Kidney epithelial cell (primary cell): ENCODE results near the gene DIO2. TPM values are rescaled to one million over a fixed set of nuclear protein-coding genes. Genes with fewer than 3 reads are reported as not detected.

Experiments
- DNase-seq: peaks from one replicate; pipeline ENCODE4 v3.0.0-alpha.2; 2010; ENCODE audit warnings: low read depth
- H3K27me3 ChIP-seq: 2 replicates; pipeline ENCODE4 v1.6.0; 2011; ENCODE audit warnings: low read length; ENCODE audit not compliant: control insufficient read depth, insufficient read depth
- H3K36me3 ChIP-seq: 2 replicates; pipeline ENCODE4 v1.5.1; 2011; ENCODE audit warnings: low read length; ENCODE audit not compliant: control insufficient read depth, insufficient read depth
- H3K4me3 ChIP-seq: 2 replicates; pipeline ENCODE4 v1.5.1; 2011; ENCODE audit warnings: low read depth, mild to moderate bottlenecking, control low read depth, low read length
- CTCF ChIP-seq: IDR thresholded peaks from 2 replicates; pipeline ENCODE4 v1.5.1; 2011; ENCODE audit warnings: mild to moderate bottlenecking, moderate library complexity, low read length, control low read depth, inconsistent platforms; ENCODE audit not compliant: insufficient read depth, poor library complexity, severe bottlenecking
- total RNA-seq: library from RNA; depleted of rRNA; stranded (reverse); fragments of >200 nt; gene quantifications from 2 replicates; pipeline ENCODE4 v1.2.3, GENCODE V29; 2015

DIO2 gene
- total RNA-seq, 1 donor from 2014 or later, result not detected

- H3K27me3 ChIP-seq, result no peaks in the 10 kb centered on the region
- no peaks in the 10 kb centered on the region for H3K36me3 ChIP-seq
- DNase-seq, result no peak
- no peak overlapping the region for H3K4me3 ChIP-seq
- no peak for TF ChIP-seq CTCF
Observed at GRCh38 chr14:80152763-80153162, 58.5 kb downstream of the DIO2 start.

DNA sequence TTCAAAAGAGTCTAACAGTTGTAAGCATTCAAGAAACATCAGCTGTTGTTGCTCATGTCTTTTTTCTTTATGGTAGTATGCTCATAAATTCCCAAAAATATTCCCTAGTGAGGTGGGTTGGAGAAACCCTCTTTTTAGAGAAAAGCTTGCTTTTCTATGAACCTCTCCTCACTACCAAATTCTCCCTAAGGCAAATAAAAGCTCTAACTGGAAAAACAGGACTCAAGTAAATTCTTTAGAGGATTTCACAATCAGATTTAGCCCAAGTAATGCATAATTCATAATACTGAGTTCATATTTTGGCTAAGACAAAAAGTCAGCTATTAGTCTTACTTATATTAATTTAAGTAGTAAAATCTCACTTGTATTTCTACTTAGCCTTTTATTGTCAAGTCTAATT, 59.1 kb downstream of the DIO2 start:
- DNase-seq, result no peak
- Histone ChIP-seq H3K4me3 (no peak overlapping the region), H3K36me3 (no peaks in the 10 kb centered on the region), H3K27me3 (no peaks in the 10 kb centered on the region)
- TF ChIP-seq CTCF, result no peak

DNA sequence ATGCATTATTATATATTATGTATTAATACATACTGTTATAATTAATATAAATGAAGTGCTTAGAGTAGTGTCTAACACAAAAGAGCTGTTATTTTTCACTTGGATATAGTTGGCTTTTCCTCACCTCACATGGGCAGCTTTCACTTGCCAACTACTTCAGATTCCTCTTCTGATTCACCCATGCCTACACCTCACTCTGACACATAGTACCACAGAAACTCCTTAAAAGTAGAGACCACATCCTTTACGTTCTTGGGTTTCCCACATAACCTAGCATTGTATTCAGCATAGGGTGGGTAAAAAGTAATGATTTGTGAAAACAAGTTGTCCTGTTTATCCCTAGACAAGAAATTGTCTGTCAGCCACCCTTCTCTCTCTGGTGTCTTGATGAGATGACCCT, 61.0 kb downstream of the DIO2 start:
- Histone ChIP-seq H3K27me3 (no peaks in the 10 kb centered on the region), H3K36me3 (no peaks in the 10 kb centered on the region), H3K4me3 (no peak overlapping the region)
- peak; percentile 32 for DNase-seq
- no peak for TF ChIP-seq CTCF
